Activated CD4-positive, alpha-beta T cell treated with anti-CD3 and anti-CD28 coated beads for 24 hours (primary cell): ENCODE data around the gene GAA.

ENCODE experiments used
- DNase-seq, 2 donors: peaks; one replicate each; pipeline ENCODE4 v3.0.0-alpha.2; 2020; ENCODE audit warnings: low read depth in 2 of 2

Gene GAA

GRCh38 chr17:80104321-80104955 is 3.1 kb downstream of the GAA start:
- DNase-seq: no peak

GRCh38 chr17:80104956-80105375 is 3.6 kb downstream of the GAA start:
- no peak for DNase-seq

- DNase-seq: no peak
These were observed 4.4 kb downstream of the GAA start for GRCh38 chr17:80105762-80106161.

- no peak for DNase-seq
These were observed 4.8 kb downstream of the GAA start for GRCh38 chr17:80106176-80106575.

GRCh38 chr17:80106751-80107150 is 5.4 kb downstream of the GAA start:
- no peak for DNase-seq

GRCh38 chr17:80107231-80108021 is 6.0 kb downstream of the GAA start:
- no peak for DNase-seq

GRCh38 chr17:80108036-80108971 is 6.9 kb downstream of the GAA start:
- DNase-seq: no peak

- DNase-seq: no peak
These were observed 7.8 kb downstream of the GAA start for GRCh38 chr17:80109066-80109660.

GRCh38 chr17:80109713-80110446 is 8.5 kb downstream of the GAA start:
- no peak for DNase-seq

- no peak for DNase-seq
These were observed 9.0 kb downstream of the GAA start for GRCh38 chr17:80110447-80110812.

GRCh38 chr17:80110927-80111701 is 9.7 kb downstream of the GAA start:
- no peak for DNase-seq

GRCh38 chr17:80111702-80112470 is 10.5 kb downstream of the GAA start:
- DNase-seq: no peak

- DNase-seq: no peak
These were observed 11.2 kb downstream of the GAA start for GRCh38 chr17:80112471-80113032.

- DNase-seq: no peak
These were observed 11.7 kb downstream of the GAA start for GRCh38 chr17:80113033-80113484.

GRCh38 chr17:80114758-80115157 is 13.4 kb downstream of the GAA start:
- DNase-seq: no peak

GRCh38 chr17:80115159-80115558 is 13.8 kb downstream of the GAA start:
- DNase-seq: no peak

GRCh38 chr17:80116276-80116920 is 15.0 kb downstream of the GAA start:
- DNase-seq: no peak

GRCh38 chr17:80116921-80117380 is 15.6 kb downstream of the GAA start:
- DNase-seq: no peak
